GM21723 (cell line): Measurements from ENCODE around the gene C13orf42.
"Not testable (repeated sequence)": the region's sequence is repeated elsewhere in the genome, so short reads cannot be mapped to it uniquely, and the experiment has no call there.

Experiments
- ATAC-seq: cut with Tn5 transposase; IDR thresholded peaks from one replicate; pipeline ENCODE4 v1.9.1; 2021; ENCODE audit warnings: mild to moderate bottlenecking, moderate library complexity; ENCODE audit not compliant: unreplicated experiment

Gene C13orf42

DNA sequence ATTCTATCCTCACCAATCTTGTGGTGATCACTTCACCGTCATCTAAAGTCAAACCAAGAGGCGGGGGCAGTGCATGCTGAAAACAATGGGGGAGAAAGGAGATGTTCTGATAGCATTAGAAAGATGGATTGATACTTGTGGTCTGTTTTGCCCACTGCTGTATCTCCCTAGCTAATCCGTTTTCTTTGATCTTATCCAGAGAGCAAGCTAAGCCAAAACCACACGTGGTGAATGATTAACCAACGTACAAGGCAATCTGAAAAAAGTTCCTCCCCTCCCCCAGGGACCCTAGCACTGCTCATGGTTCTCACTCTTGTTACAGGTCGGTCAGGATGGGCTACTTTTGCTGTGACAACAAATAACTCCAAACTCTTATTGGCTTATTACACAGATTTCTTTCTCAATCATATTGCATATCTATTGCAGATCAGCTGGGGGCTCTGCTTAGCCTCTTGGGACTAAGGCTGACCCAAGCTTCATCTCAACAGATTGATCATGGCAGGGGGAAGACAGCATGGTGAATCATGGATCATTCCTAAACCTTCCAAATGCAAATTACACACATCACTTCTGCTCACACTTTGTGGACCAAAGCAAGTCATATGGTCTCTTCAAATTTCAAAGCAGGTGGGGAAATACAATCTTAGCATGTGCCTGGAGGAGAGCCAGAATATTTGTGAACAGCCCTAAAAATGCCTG lies 11.9 kb upstream of the C13orf42 start:
- ATAC-seq: no peak

DNA sequence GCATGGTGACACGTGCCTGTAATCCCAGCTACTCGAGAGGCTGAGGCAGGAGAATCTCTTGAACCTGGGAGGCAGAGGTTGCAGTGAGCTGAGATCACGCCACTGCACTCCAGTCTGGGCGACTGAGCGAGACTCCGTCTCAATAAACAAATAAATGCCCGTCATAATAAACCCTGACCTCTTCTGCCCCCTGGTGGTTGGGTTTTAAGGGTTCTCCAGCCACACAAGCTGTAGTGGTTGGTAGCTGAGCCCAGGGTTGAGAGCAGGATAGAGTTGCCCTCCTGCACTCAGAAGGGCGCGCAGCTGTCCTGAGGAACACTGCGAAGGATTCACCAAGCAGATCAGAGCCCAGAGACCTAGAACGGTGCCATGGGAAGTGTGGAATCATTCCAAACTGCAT lies 9.8 kb upstream of the C13orf42 start:
- ATAC-seq: not testable (repeated sequence)

DNA sequence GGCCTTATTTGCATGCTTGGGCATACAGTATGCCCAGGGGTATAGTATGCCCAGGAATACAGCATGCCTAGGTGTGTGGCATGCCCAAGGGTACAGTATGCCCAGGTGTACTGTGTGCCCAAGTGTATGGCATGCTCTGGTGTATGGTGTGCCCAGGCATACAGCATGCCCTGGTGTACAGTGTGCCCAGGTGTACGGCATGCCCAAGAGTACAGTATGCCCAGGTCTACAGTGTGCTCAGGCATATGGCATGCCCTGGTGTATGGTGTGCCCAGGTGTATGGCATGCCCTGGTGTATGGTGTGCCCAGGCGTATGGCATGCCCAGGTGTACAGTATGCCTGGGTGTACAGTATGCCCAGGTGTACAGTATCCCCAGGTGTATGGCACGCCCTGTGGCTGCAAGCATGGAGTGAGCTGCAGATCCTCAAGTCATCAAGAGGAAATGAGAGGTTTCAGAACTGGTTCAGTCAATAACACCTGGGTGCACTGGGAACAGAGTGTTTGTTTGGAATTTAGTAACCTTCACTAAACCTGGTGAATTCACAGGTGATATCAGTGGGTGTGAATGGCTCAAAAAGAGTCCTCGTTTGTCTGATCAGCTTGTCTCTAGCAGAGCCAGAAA lies 7.8 kb upstream of the C13orf42 start:
- ATAC-seq: no peak

DNA sequence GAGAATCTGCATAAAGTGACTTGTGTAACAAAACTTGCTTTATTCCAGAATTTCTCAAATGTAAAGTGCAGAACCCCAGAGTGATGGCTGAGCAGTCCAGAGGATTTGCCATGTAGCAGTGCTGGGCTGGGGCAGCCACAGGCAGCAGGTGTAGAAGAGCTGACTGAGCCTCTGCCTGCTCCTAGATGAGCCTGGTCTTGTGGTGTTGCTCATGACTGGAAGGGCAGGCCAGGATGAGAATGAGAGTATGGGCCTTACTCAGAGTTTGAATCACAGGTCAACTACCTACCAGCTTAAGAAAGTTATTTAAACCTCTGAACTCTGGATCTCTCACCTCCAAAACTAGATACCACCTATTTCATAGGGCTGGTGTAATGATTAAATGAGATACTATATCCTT lies 2.9 kb upstream of the C13orf42 start:
- no peak for ATAC-seq

GRCh38 chr13:51113186-51113881 lies 2.3 kb upstream of the C13orf42 start:
- ATAC-seq: no peak

- no peak for ATAC-seq
These were observed 1.7 kb upstream of the C13orf42 start for GRCh38 chr13:51112771-51113170.

- ATAC-seq: no peak
These were observed 923 bp upstream of the C13orf42 start for GRCh38 chr13:51111997-51112396.

DNA sequence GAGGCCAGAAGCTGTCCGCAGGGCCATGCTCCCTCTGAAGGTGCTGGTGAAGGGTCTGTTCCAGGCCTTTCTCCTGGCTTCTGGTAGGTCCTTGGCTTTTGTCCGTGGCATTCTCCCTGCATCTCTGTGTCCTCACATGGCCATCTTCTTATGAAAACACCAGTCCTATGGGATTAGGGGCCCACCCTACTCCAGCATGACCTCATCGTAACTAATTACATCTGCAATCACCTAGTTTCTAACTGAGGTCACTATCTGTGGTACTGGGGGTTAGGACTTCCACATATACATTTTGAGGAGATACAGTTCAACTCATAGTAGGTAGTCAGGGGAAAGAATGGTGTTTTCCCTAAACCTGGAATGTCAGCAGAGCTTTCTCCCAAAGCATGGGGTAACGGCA lies 3.1 kb downstream of the C13orf42 start:
- ATAC-seq: no peak

- ATAC-seq: no peak
These were observed 6.0 kb downstream of the C13orf42 start for GRCh38 chr13:51105046-51105445.

DNA sequence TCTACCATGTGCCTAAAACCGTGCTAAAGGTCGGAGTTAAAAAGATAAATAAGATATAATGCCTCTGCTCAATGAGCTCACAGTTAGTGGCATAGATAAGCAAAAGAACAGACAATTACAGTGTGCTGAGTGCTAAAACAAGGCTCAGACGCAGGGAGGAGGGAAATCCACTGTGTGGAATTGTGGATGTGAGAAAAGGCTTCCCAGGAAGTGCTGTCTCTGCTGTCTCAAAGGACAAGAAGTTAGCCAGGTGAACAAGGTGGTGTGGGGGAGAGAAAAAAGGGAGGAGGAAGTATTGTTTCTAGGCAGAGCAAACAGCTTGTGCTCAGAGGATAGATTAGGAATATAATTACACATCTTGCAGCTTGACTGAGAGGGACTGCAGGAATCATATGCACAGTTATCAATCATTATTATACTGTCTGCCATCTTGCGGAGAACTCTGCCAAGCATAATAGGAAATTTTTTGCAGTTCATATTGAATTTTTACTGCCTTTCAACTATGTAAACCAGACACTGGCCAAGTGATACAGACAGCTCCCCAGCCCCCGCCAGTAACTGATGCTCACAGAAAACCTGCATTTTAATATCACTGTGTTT lies 9.3 kb downstream of the C13orf42 start:
- ATAC-seq: no peak

DNA sequence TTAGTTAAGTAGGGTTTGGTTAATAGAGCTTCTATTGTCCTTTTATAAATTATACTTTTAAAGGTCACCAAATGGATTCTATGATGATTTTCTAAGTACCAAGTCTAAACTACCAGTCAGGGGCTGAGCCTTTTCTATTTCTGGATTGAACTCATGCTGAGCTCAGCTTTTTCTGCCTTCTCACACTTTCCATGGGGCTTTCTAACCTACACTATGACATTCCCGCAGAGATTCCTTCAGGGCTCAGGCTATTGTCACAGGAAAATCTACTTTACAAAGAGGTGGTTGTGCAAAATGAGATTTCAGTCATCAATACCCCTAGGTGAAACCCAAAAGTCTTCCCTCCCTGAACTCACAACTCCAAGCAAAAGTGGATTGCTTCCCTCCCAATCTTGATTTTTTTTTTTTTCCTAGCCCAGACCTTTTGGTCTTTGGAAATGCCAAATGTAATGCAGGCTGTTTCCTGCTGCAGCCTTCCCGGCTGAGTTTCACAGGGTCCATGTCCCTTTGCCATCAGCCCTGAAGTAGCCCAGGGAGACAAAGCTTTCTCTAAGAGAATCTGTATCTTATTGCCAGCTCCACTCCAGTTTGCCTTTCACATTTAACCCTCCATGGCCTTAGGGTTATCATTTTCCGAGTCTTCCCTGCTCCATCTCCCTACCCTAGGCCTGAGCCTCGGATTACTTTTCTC lies 13.6 kb downstream of the C13orf42 start:
- no peak for ATAC-seq

DNA sequence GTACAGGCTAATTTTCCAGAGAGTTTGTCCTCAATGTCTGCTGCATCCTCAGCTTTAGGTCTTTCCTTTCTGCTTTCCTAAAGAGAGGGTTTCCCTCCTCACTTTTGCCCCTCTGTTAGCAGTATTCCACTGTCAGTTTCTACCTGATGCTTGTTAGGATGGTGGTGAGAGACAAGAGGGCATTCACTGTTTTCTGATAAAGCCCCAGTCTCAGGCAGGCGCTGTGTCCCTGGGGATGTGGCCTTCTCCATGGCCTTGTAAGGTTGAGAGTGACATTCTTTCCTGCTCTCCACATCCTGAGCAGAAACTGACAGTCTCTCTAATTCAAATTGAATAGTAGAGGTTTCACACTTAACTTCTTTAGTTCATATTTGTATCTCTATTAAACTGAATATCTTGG lies 14.9 kb downstream of the C13orf42 start:
- ATAC-seq: no peak

GRCh38 chr13:51093574-51093973 lies 17.5 kb downstream of the C13orf42 start:
- ATAC-seq: no peak

DNA sequence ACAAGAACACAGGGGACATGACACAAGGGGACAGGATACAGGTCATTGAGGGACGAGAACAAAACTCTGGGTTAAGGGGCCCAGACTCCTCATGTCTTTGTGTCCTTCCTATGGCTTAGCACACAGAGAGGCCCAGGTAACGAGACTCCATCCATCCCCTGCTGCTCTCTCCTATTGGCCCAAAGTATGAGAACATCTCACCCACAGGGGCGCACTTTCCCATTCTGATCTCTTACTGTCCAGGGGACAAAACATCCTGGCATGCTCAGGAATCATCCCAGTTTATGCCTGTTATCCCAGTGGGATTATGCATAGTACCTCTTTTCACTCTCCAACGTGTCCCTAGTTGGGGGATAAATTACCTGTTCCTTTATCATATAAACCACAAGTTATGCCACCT lies 19.2 kb downstream of the C13orf42 start:
- ATAC-seq: no peak

DNA sequence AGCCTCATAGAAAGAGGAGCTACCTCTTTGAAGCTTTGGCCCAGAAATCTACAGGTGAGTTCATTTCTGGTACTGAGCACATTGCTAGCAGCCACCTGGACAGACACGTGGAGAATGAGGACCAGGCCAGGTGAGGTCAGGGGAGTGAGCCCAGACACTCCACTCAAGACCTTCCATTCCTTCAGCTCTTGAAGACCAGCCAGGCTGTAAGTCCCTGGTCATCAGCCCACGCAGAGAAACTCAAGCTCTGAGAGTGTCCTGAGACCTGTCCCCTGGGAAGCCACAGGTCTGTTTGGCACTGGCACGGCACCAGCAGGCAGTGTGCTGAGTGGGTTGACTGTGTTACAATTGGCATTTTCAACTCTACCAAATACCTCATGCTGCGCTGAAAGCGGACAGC lies 27.4 kb downstream of the C13orf42 start:
- ATAC-seq: no peak

GRCh38 chr13:51080478-51081065 lies 30.5 kb downstream of the C13orf42 start:
- not testable (repeated sequence) for ATAC-seq

DNA sequence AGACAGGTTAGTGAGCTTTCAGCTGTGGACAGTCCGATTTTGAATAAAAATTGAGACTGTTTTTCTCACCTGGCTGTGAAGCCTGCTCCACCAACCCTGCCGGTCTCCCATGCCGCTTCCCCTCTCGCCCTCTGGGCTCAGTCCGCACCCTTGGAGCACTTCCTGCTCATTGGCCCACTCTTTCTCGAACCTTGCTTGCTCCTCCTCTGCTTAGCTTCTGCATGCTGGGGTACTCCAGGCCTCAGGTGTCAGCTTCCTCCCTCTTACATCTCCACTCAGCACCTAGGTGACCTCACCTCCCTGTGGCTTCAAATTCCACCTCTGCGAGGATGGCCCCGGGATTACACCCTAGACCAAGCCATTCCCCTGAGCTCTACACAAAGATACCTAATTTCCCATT lies 39.6 kb downstream of the C13orf42 start:
- no peak for ATAC-seq

GRCh38 chr13:51070005-51070649 lies 40.9 kb downstream of the C13orf42 start:
- ATAC-seq: peak; percentile 92

DNA sequence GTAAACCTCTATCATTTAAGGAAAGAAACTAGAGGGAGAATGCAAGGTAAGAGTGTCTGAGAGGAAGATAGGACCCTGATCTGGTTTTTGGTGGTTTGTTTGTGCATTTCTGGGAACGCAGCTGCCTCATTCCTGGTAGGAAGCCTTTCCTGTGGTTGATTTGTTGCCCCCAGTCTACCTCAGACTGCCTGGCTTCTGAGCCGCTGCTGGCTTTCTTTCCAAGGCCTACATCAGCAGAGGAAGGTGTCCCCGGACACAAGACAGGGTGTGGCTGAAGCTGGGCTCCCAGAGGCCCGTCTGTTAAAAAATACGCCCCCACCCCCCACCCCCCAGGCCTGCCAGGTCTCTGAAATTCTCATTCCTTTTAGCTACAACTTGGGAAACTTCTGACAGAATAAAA lies 42.6 kb downstream of the C13orf42 start:
- no peak for ATAC-seq

DNA sequence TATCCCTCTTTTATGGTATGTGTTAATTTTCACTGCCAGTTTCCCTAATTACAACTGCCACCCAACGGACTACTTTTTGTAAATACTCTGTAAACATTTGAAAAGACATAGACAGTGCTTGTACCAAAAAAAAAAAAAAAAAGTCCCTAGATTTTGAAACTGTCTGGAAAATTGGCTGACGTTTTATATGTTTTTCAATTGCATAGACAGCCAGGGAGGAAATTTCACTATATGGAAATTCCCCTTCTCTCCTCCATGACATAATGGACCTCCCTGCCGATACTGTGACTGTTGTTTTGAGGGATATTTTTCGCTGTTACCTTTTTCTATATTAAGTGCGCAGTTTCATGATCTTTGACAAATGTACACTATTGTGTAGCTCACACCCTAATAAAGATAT lies 43.4 kb downstream of the C13orf42 start:
- no peak for ATAC-seq
